Astrocyte (in vitro differentiated cells and primary cell): ENCODE measurements around the gene CD226. TPM values are rescaled to one million over a fixed set of nuclear protein-coding genes. Genes with fewer than 3 reads are reported as not detected.

Experiments used
- DNase-seq: peaks from one replicate; pipeline ENCODE4 v3.0.0-alpha.2; 2010; ENCODE audit warnings: low read depth
- FAIRE-seq: peaks from 2 replicates; lab custom pipeline; 2011; peaks lifted over from hg19 to GRCh38; lab: Jason Lieb, UNC
- H2AFZ ChIP-seq: 2 replicates; pipeline ENCODE4 v1.6.0; 2012; ENCODE audit warnings: low read depth, low read length, inconsistent platforms
- H3K27ac ChIP-seq: 2 replicates; pipeline ENCODE4 v1.5.1; 2011; ENCODE audit warnings: low read depth, low read length, inconsistent platforms
- H3K27me3 ChIP-seq: 2 replicates; pipeline ENCODE4 v1.6.0; 2011; ENCODE audit warnings: low read length, inconsistent platforms; ENCODE audit not compliant: insufficient read depth
- H3K36me3 ChIP-seq: 2 replicates; pipeline ENCODE4 v1.5.1; 2011; ENCODE audit warnings: low read length, inconsistent platforms; ENCODE audit not compliant: insufficient read depth
- H3K4me1 ChIP-seq: 2 replicates; pipeline ENCODE4 v1.5.1; 2011; ENCODE audit warnings: low read length, inconsistent platforms; ENCODE audit not compliant: insufficient read depth
- H3K4me2 ChIP-seq: 2 replicates; pipeline ENCODE4 v1.6.0; 2012; ENCODE audit warnings: low read length, inconsistent platforms
- H3K4me3 ChIP-seq: 2 replicates; pipeline ENCODE4 v1.5.1; 2011; ENCODE audit warnings: low read depth, mild to moderate bottlenecking, low read length, inconsistent platforms; ENCODE audit not compliant: insufficient read depth
- H3K79me2 ChIP-seq: 2 replicates; pipeline ENCODE4 v1.6.0; 2012; ENCODE audit warnings: mild to moderate bottlenecking, low read length, inconsistent platforms; ENCODE audit not compliant: insufficient read depth
- H3K9ac ChIP-seq: 2 replicates; pipeline ENCODE4 v1.6.0; 2012; ENCODE audit warnings: mild to moderate bottlenecking, low read length, inconsistent platforms
- H3K9me3 ChIP-seq: 2 replicates; pipeline ENCODE4 v1.5.1; 2012; ENCODE audit warnings: low read depth, mild to moderate bottlenecking, low read length, inconsistent platforms; ENCODE audit not compliant: insufficient read depth
- H4K20me1 ChIP-seq: 2 replicates; pipeline ENCODE4 v1.6.0; 2012; ENCODE audit warnings: low read length, inconsistent platforms; ENCODE audit not compliant: insufficient read depth
- H3K27ac Mint-ChIP-seq: one replicate; pipeline ENCODE4 v1.8.0; 2021; ENCODE audit warnings: mild to moderate bottlenecking, mixed read lengths; ENCODE audit not compliant: unreplicated experiment
- H3K27me3 Mint-ChIP-seq: one replicate; pipeline ENCODE4 v1.8.0; 2021; ENCODE audit warnings: low read depth, mixed read lengths; ENCODE audit not compliant: unreplicated experiment
- H3K36me3 Mint-ChIP-seq: one replicate; pipeline ENCODE4 v1.8.0; 2021; ENCODE audit warnings: low read depth, mixed read lengths; ENCODE audit not compliant: unreplicated experiment
- H3K4me1 Mint-ChIP-seq: one replicate; pipeline ENCODE4 v1.8.0; 2021; ENCODE audit warnings: low read depth, mixed read lengths; ENCODE audit not compliant: unreplicated experiment
- H3K4me3 Mint-ChIP-seq: one replicate; pipeline ENCODE4 v1.8.0; 2021; ENCODE audit warnings: mild to moderate bottlenecking, moderate library complexity, mixed read lengths; ENCODE audit not compliant: unreplicated experiment
- H3K9me3 Mint-ChIP-seq: one replicate; pipeline ENCODE4 v1.8.0; 2021; ENCODE audit warnings: mild to moderate bottlenecking, mixed read lengths; ENCODE audit not compliant: unreplicated experiment
- CTCF ChIP-seq: IDR thresholded peaks from 2 replicates; pipeline ENCODE4 v1.5.1; 2011; ENCODE audit warnings: low read depth, mild to moderate bottlenecking, inconsistent platforms, low read length, moderate library complexity; ENCODE audit not compliant: insufficient read depth
- EZH2 ChIP-seq: IDR thresholded peaks from 2 replicates; pipeline ENCODE4 v1.6.1; 2012; ENCODE audit warnings: mild to moderate bottlenecking, low read length, inconsistent platforms; ENCODE audit not compliant: insufficient read depth
- total RNA-seq: library from RNA; stranded (reverse); gene quantifications from 2 replicates; pipeline ENCODE4 v1.2.1, GENCODE V29; 2021

The CD226 gene
- total RNA-seq, 1 donor from 2014 or later = 0.07 TPM

DNA sequence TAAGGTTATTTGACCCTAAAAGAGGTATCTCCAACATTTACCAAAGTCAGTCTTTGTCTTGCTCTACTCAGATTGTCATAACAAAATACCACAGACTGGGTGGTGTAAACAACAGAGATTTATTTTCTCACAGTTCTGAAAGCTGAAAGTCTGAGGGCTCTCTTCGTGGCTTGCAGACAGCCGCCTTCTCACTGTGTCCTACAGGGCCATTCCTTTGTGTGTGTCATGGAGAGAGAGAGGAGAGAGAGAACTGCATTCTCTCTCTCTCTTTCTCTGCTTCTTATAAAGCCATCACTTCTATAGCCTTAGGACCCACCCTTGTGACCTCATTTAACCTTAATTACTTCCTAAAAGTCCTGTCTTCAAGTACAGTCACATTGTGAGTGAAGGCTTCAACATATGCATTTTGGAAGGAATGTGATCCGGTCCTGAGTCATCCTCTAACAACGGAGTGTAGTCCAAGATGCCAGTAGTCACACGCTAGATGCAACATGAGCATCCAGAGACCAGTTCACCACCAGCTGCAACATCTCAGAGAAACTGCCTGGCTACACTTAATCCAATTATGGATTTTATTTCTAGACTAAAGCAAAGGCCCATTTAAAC, 130.2 kb downstream of the CD226 start:
- no peak overlapping the region for H3K27ac ChIP-seq

DNA sequence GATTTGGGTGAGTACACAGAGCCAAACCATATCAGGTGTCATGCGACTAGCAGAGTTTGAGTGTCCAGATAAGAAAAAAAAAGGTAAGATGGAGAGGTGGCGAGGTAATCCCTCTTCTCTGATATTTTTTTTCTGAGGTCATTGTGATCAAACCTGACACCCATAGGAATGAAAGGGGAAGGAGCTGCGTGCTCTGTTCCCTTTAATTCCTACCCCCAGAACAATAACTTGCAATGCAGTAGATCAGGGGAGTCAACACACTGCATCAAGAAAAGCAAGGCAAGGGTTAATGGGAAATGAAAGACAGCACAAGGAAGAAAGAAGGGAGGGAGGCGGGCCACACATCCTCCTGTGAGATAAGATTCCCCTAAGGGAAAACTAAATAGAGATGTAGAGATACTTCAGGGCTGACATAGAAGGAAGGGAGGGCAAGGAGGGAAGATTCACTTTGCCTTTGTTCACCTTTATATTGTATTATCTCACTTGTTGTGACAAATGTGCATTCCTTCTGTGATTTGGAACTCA, 132.8 kb downstream of the CD226 start:
- Histone ChIP-seq H3K27ac (no peak overlapping the region), H4K20me1 (no peaks in the 10 kb centered on the region), H3K79me2 (no peaks in the 10 kb centered on the region), H3K9me3 (no peaks in the 10 kb centered on the region), H3K4me3 (no peak overlapping the region), H3K4me2 (no peak overlapping the region), H3K36me3 (no peaks in the 10 kb centered on the region), H3K27me3 (no peaks in the 10 kb centered on the region), H3K4me1 (peaks cover 4% of the 10 kb centered on the region), H3K9ac (no peak overlapping the region), H2AFZ (no peak overlapping the region)
- DNase-seq = no peak
- peaks cover 8% of the 10 kb centered on the region for H3K9me3 Mint-ChIP-seq
- TF ChIP-seq EZH2 = no peak
- no peak for TF ChIP-seq CTCF
- FAIRE-seq = no peak
- peaks cover 2% of the 10 kb centered on the region for H3K36me3 Mint-ChIP-seq
- H3K4me3 Mint-ChIP-seq = no peak overlapping the region
- H3K27me3 Mint-ChIP-seq = no peaks in the 10 kb centered on the region
- H3K27ac Mint-ChIP-seq = no peak overlapping the region
- no peaks in the 10 kb centered on the region for H3K4me1 Mint-ChIP-seq

More for the DNA sequence above, 130.2 kb downstream of the CD226 start:
- FAIRE-seq (no peak), DNase-seq (peak; percentile 88)
- H3K9ac ChIP-seq = no peak overlapping the region
- H2AFZ ChIP-seq = no peak overlapping the region
- H3K9me3 ChIP-seq = no peaks in the 10 kb centered on the region
- Mint-ChIP-seq H3K27ac (peak overlapping the region; percentile 80), H3K9me3 (peaks cover 10% of the 10 kb centered on the region), H3K36me3 (peaks cover 2% of the 10 kb centered on the region), H3K27me3 (no peaks in the 10 kb centered on the region), H3K4me1 (no peaks in the 10 kb centered on the region), H3K4me3 (no peak overlapping the region)
- H3K4me1 ChIP-seq = peaks cover 4% of the 10 kb centered on the region
- no peak overlapping the region for H3K4me2 ChIP-seq
- no peaks in the 10 kb centered on the region for H3K36me3 ChIP-seq
- TF ChIP-seq EZH2 (no peak), CTCF (no peak)
- H3K27me3 ChIP-seq = no peaks in the 10 kb centered on the region
- H4K20me1 ChIP-seq = no peaks in the 10 kb centered on the region
- no peak overlapping the region for H3K4me3 ChIP-seq
- no peaks in the 10 kb centered on the region for H3K79me2 ChIP-seq

DNA sequence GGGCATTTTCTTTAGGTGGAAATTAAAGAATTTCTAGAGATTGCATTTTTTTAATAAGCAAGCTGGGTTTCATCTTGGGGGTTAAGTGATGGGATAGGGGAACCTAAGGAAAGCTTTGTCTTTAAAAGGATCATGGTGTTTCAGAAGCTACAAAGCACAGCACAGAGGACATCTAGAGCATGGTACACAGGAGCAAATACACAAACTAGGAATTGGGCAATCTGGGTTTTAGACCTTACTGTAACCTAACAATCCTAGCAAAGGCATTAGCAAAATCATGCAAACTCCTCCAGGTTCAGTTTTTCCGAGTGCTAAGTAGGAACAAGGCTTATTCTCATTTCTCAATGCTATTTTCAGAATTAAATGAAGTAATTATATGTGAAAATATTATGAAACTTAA, 134.1 kb downstream of the CD226 start:
- no peak overlapping the region for H3K27ac ChIP-seq
- Mint-ChIP-seq H3K9me3 (peaks cover 10% of the 10 kb centered on the region), H3K4me1 (no peaks in the 10 kb centered on the region), H3K36me3 (peaks cover 2% of the 10 kb centered on the region), H3K4me3 (no peak overlapping the region), H3K27me3 (no peaks in the 10 kb centered on the region), H3K27ac (no peak overlapping the region)
- H3K4me2 ChIP-seq = no peak overlapping the region
- peaks cover 4% of the 10 kb centered on the region for H3K4me1 ChIP-seq
- no peak for DNase-seq
- H4K20me1 ChIP-seq = no peaks in the 10 kb centered on the region
- no peaks in the 10 kb centered on the region for H3K79me2 ChIP-seq
- no peaks in the 10 kb centered on the region for H3K36me3 ChIP-seq
- H3K9me3 ChIP-seq = no peaks in the 10 kb centered on the region
- no peak overlapping the region for H3K4me3 ChIP-seq
- H3K27me3 ChIP-seq = no peaks in the 10 kb centered on the region
- H2AFZ ChIP-seq = no peak overlapping the region
- no peak overlapping the region for H3K9ac ChIP-seq
- TF ChIP-seq CTCF = no peak
- TF ChIP-seq EZH2 = no peak
- FAIRE-seq = no peak
